NT2/D1 (cell line): ENCODE measurements around the gene CGB5.
"Not testable (repeated sequence)": the region's sequence is repeated elsewhere in the genome, so short reads cannot be mapped to it uniquely, and the experiment has no call there.

Source experiments
- YY1 ChIP-seq: IDR thresholded peaks from 2 replicates; pipeline ENCODE4 v1.6.1; 2011; ENCODE audit not compliant: insufficient read length, insufficient read depth
- ZNF274 ChIP-seq: IDR thresholded peaks from 2 replicates; pipeline ENCODE4 v1.6.1; 2011; ENCODE audit warnings: mild to moderate bottlenecking, low read depth, low read length

DNA sequence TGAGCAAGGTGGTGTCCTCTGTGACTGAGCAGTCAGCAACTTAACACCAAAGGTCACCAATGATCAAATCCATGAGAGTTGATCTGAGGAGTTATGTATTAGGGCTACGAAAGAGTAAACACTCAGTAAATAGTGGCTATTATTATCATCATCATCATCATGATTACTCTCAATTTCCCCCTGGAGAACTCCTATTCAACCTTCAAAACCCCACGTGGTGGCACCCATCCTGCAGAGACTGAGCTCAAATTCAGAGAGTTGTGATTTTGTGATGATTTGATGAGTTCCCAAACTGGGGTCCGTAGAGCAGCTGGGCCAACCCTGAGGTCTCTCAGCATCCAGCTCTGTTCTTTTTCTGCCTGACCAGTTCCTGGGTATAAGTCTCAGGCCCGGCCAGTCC, 6.2 kb downstream of the CGB5 start:
- not testable (repeated sequence) for TF ChIP-seq ZNF274, YY1
